Mesenchymal stem cell (in vitro differentiated cells and primary cell): ENCODE measurements around the gene CLNK.

Experiments used
- DNase-seq: peaks from one replicate; pipeline ENCODE4 v3.0.0-alpha.2; 2013
- H2AFZ ChIP-seq: one replicate; pipeline ENCODE4 v1.6.1; 2013; ENCODE audit warnings: low read depth, mild to moderate bottlenecking, control low read depth, inconsistent platforms, low read length, moderate library complexity
- H2AK5ac ChIP-seq: 2 replicates; pipeline ENCODE4 v1.6.1; 2013; ENCODE audit warnings: low read length, moderate library complexity, mild to moderate bottlenecking, inconsistent platforms; ENCODE audit not compliant: severe bottlenecking
- H2BK120ac ChIP-seq: one replicate; pipeline ENCODE4 v1.6.1; 2013; ENCODE audit warnings: low read depth, mild to moderate bottlenecking, inconsistent platforms, low read length, moderate library complexity
- H2BK12ac ChIP-seq, 2 experiments: one replicate each; pipeline ENCODE4 v1.6.1; 2013; ENCODE audit warnings: inconsistent platforms in 2 of 2, low read length in 2 of 2, mild to moderate bottlenecking in 2 of 2, moderate library complexity in 2 of 2, control low read depth in 1 of 2
- H2BK15ac ChIP-seq: one replicate; pipeline ENCODE4 v1.6.1; 2013; ENCODE audit warnings: mild to moderate bottlenecking, low read depth, inconsistent platforms; ENCODE audit not compliant: poor library complexity, severe bottlenecking
- H2BK5ac ChIP-seq: 2 replicates; pipeline ENCODE4 v1.6.1; 2013; ENCODE audit warnings: low read depth, mild to moderate bottlenecking, low read length, control low read depth, inconsistent platforms; ENCODE audit not compliant: poor library complexity, severe bottlenecking
- H3K14ac ChIP-seq, 2 experiments: one replicate each; pipeline ENCODE4 v1.6.1; 2013; ENCODE audit warnings: inconsistent platforms in 2 of 2, low read length in 2 of 2, control low read depth in 1 of 2, mild to moderate bottlenecking in 1 of 2, moderate library complexity in 1 of 2
- H3K18ac ChIP-seq, 2 experiments: one replicate each; pipeline ENCODE4 v1.6.1; 2013; ENCODE audit warnings: inconsistent platforms in 2 of 2, low read length in 2 of 2, control low read depth in 1 of 2, low read depth in 1 of 2, mild to moderate bottlenecking in 1 of 2
- H3K23ac ChIP-seq, 2 experiments: one replicate each; pipeline ENCODE4 v1.6.1; 2013; ENCODE audit warnings: inconsistent platforms in 2 of 2, low read length in 2 of 2, mild to moderate bottlenecking in 2 of 2, moderate library complexity in 2 of 2, control low read depth in 1 of 2
- H3K27ac ChIP-seq: 2 replicates; pipeline ENCODE4 v1.5.1; 2013; ENCODE audit warnings: mild to moderate bottlenecking, moderate library complexity, low read length, control low read depth, inconsistent platforms; ENCODE audit not compliant: poor library complexity, severe bottlenecking
- H3K27me3 ChIP-seq, 2 experiments: 2 replicates each; pipeline versions ENCODE4 v1.6.1 to v1.7.0; 2013; ENCODE audit warnings: low read length in 2 of 2, mild to moderate bottlenecking in 2 of 2, moderate library complexity in 2 of 2, control low read depth in 1 of 2, inconsistent platforms in 1 of 2; ENCODE audit not compliant: control insufficient read depth in 1 of 2, insufficient read depth in 1 of 2
- H3K36me3 ChIP-seq, 2 experiments: 2 replicates each; pipeline versions ENCODE4 v1.6.1 to v1.7.0; 2013; ENCODE audit warnings: low read length in 2 of 2, control low read depth in 1 of 2, inconsistent platforms in 1 of 2, low read depth in 1 of 2, mild to moderate bottlenecking in 1 of 2; ENCODE audit not compliant: insufficient read depth in 2 of 2, control insufficient read depth in 1 of 2
- H3K4ac ChIP-seq, 2 experiments: one replicate each; pipeline ENCODE4 v1.6.1; 2013; ENCODE audit warnings: inconsistent platforms in 2 of 2, low read length in 2 of 2, mild to moderate bottlenecking in 2 of 2, moderate library complexity in 2 of 2, control low read depth in 1 of 2, low read depth in 1 of 2
- H3K4me1 ChIP-seq: 2 replicates; pipeline ENCODE4 v1.6.1; 2013; ENCODE audit warnings: low read depth, low read length, control low read depth; ENCODE audit not compliant: control insufficient read depth, insufficient read depth
- H3K4me2 ChIP-seq: 2 replicates; pipeline ENCODE4 v1.6.1; 2013; ENCODE audit warnings: low read length, mild to moderate bottlenecking, inconsistent platforms; ENCODE audit not compliant: poor library complexity, severe bottlenecking
- H3K4me3 ChIP-seq, 2 experiments: 2 replicates each; pipeline versions ENCODE4 v1.5.1 to v1.7.0; 2013; ENCODE audit warnings: low read length in 2 of 2, mild to moderate bottlenecking in 2 of 2, control low read depth in 1 of 2, low read depth in 1 of 2; ENCODE audit not compliant: insufficient read depth in 1 of 2
- H3K79me1 ChIP-seq: replicated peaks from 2 replicates; pipeline ENCODE4 v1.6.1; 2013; ENCODE audit warnings: mild to moderate bottlenecking, control low read depth, low read length, inconsistent platforms; ENCODE audit not compliant: poor library complexity, severe bottlenecking
- H3K9ac ChIP-seq: 2 replicates; pipeline ENCODE4 v1.7.0; 2013; ENCODE audit warnings: mild to moderate bottlenecking, low read length, moderate library complexity
- H3K9me3 ChIP-seq: 2 replicates; pipeline ENCODE4 v1.7.0; 2013; ENCODE audit warnings: mild to moderate bottlenecking, low read length; ENCODE audit not compliant: control insufficient read depth
- H4K8ac ChIP-seq: one replicate; pipeline ENCODE4 v1.6.1; 2013; ENCODE audit warnings: inconsistent platforms, mild to moderate bottlenecking, low read length, moderate library complexity
- H4K91ac ChIP-seq: one replicate; pipeline ENCODE4 v1.6.1; 2013; ENCODE audit warnings: mild to moderate bottlenecking, low read length, inconsistent platforms
- WGBS: methylation state at CpG from one replicate; pipeline ENCODE4 v1.1.7; 2013; ENCODE audit warnings: mixed read lengths; 5-methylcytosine and 5-hydroxymethylcytosine counted together

Gene CLNK

GRCh38 chr4:10655968-10656367 is 28.6 kb downstream of the CLNK start:
- Histone ChIP-seq H3K27me3 (no peaks in the 10 kb centered on the region), H3K4me3 (no peak overlapping the region), H3K14ac (no peak overlapping the region), H4K91ac (no peak overlapping the region), H3K4ac (no peak overlapping the region), H3K9me3 (no peaks in the 10 kb centered on the region), H2AFZ (no peak overlapping the region), H3K23ac (no peak overlapping the region), H3K36me3 (no peaks in the 10 kb centered on the region), H3K4me1 (peaks cover 1% of the 10 kb centered on the region), H2BK120ac (no peak overlapping the region), H3K4me2 (no peak overlapping the region), H3K79me1 (no peaks in the 10 kb centered on the region), H3K18ac (no peak overlapping the region), H2AK5ac (no peak overlapping the region), H3K27ac (peak overlapping the region; percentile 81), H2BK15ac (no peak overlapping the region), H4K8ac (no peak overlapping the region), H2BK12ac (no peak overlapping the region), H3K9ac (no peak overlapping the region), H2BK5ac (no peak overlapping the region)
- no CpG with 5 or more reads among the region's 6 CpGs for WGBS
- peak; percentile 72 for DNase-seq

GRCh38 chr4:10648479-10648878 is 36.1 kb downstream of the CLNK start:
- H2AFZ ChIP-seq = no peak overlapping the region
- H3K23ac ChIP-seq = no peak overlapping the region
- H3K14ac ChIP-seq = no peak overlapping the region
- no peak overlapping the region for H3K4ac ChIP-seq
- WGBS = 75% methylated on average over 2 of the region's 2 CpGs
- H4K91ac ChIP-seq = no peak overlapping the region
- DNase-seq = no peak
- H3K9ac ChIP-seq = no peak overlapping the region
- H3K4me2 ChIP-seq = no peak overlapping the region
- no peak overlapping the region for H2BK120ac ChIP-seq
- no peak overlapping the region for H4K8ac ChIP-seq
- no peak overlapping the region for H3K27ac ChIP-seq
- peaks cover 1% of the 10 kb centered on the region for H3K4me1 ChIP-seq
- H3K18ac ChIP-seq = no peak overlapping the region
- H2BK5ac ChIP-seq = no peak overlapping the region
- no peaks in the 10 kb centered on the region for H3K36me3 ChIP-seq
- H3K4me3 ChIP-seq = no peak overlapping the region
- H2BK15ac ChIP-seq = no peak overlapping the region
- H2AK5ac ChIP-seq = no peak overlapping the region
- peaks cover 5% of the 10 kb centered on the region for H3K9me3 ChIP-seq
- no peaks in the 10 kb centered on the region for H3K27me3 ChIP-seq
- no peaks in the 10 kb centered on the region for H3K79me1 ChIP-seq
- no peak overlapping the region for H2BK12ac ChIP-seq

GRCh38 chr4:10647846-10648245 is 36.7 kb downstream of the CLNK start:
- H3K14ac ChIP-seq = no peak overlapping the region
- H3K4me2 ChIP-seq = no peak overlapping the region
- no peak overlapping the region for H2AK5ac ChIP-seq
- DNase-seq = peak; percentile 24
- WGBS = 81% methylated on average over 2 of the region's 3 CpGs
- no peak overlapping the region for H3K18ac ChIP-seq
- no peak overlapping the region for H2BK12ac ChIP-seq
- no peak overlapping the region for H3K4ac ChIP-seq
- H3K9ac ChIP-seq = no peak overlapping the region
- H3K27ac ChIP-seq = no peak overlapping the region
- H3K4me1 ChIP-seq = peaks cover 1% of the 10 kb centered on the region
- H4K91ac ChIP-seq = no peak overlapping the region
- H4K8ac ChIP-seq = no peak overlapping the region
- no peaks in the 10 kb centered on the region for H3K27me3 ChIP-seq
- H3K23ac ChIP-seq = no peak overlapping the region
- no peak overlapping the region for H2BK120ac ChIP-seq
- H2AFZ ChIP-seq = no peak overlapping the region
- H3K36me3 ChIP-seq = no peaks in the 10 kb centered on the region
- no peak overlapping the region for H2BK15ac ChIP-seq
- H3K9me3 ChIP-seq = peaks cover 5% of the 10 kb centered on the region
- no peak overlapping the region for H3K4me3 ChIP-seq
- no peaks in the 10 kb centered on the region for H3K79me1 ChIP-seq
- H2BK5ac ChIP-seq = no peak overlapping the region

- Histone ChIP-seq H3K27me3 (no peaks in the 10 kb centered on the region), H3K14ac (no peak overlapping the region), H3K79me1 (no peaks in the 10 kb centered on the region), H2BK15ac (no peak overlapping the region), H3K36me3 (no peaks in the 10 kb centered on the region), H3K4me1 (peaks cover 4% of the 10 kb centered on the region), H2AK5ac (no peak overlapping the region), H3K9me3 (peaks cover 5% of the 10 kb centered on the region), H3K4me2 (no peak overlapping the region), H3K4me3 (no peak overlapping the region), H2BK12ac (no peak overlapping the region), H4K8ac (no peak overlapping the region), H3K9ac (no peak overlapping the region), H3K4ac (no peak overlapping the region), H2AFZ (no peak overlapping the region), H3K27ac (no peak overlapping the region), H2BK120ac (no peak overlapping the region), H3K18ac (no peak overlapping the region), H4K91ac (no peak overlapping the region), H2BK5ac (no peak overlapping the region), H3K23ac (no peak overlapping the region)
- 61% methylated on average over 3 of the region's 5 CpGs for WGBS
- no peak for DNase-seq
These were observed 40.8 kb downstream of the CLNK start for GRCh38 chr4:10643600-10644425.
